Esophagus squamous epithelium (tissue), 5 donors: Measurements from ENCODE around the gene TTC28. TPM values are rescaled to one million over a fixed set of nuclear protein-coding genes. Genes with fewer than 3 reads are reported as not detected.
A peak's percentile ranks its signal among the peaks of the same experiment; 100 is the strongest.

Source experiments
- DNase-seq: peaks from one replicate; lab custom pipeline; 2025; lab: John Stamatoyannopoulos, UW
- H3K27ac ChIP-seq, 4 donors: fragments of 200-600 bp; sonication (generic); one replicate each; pipeline ENCODE4 v1.5.1; 2016 to 2019; ENCODE audit warnings: mild to moderate bottlenecking in 1 of 4
- H3K27me3 ChIP-seq, 4 donors: fragments of 200-600 bp; sonication (generic); 1 replicate in 3 of 4; 2 replicates in 1 of 4; pipeline versions ENCODE4 v1.5.1 to v1.6.0; 2017 to 2021; ENCODE audit warnings: antibody characterized with exemption in 1 of 4
- H3K36me3 ChIP-seq, 3 donors: fragments of 200-600 bp; sonication (generic); one replicate each; pipeline ENCODE4 v1.5.1; 2016 to 2019
- H3K4me1 ChIP-seq, 3 donors: fragments of 200-600 bp; sonication (generic); one replicate each; pipeline ENCODE4 v1.5.1; 2017 to 2019
- H3K4me3 ChIP-seq, 4 donors: fragments of 200-600 bp; sonication (generic); 1 replicate in 3 of 4; 2 replicates in 1 of 4; pipeline ENCODE4 v1.5.1; 2016 to 2019; ENCODE audit warnings: mild to moderate bottlenecking in 2 of 4, moderate library complexity in 1 of 4
- H3K9me3 ChIP-seq, 3 donors: fragments of 200-600 bp; sonication (generic); one replicate each; pipeline ENCODE4 v1.5.1; 2016 to 2019
- POLR2A ChIP-seq, 4 donors: fragments of 450-650 bp; IDR thresholded peaks; one replicate each; pipeline ENCODE4 v1.6.1; 2017; ENCODE audit warnings: antibody characterized with exemption in 4 of 4, mild to moderate bottlenecking in 4 of 4, moderate library complexity in 3 of 4
- WGBS, 2 donors: methylation state at CpG; one replicate each; pipeline ENCODE4 v1.1.5; 2018; 5-methylcytosine and 5-hydroxymethylcytosine counted together
- intact Hi-C: fragments of 100-400 bp; cut with DNase I; formaldehyde crosslinking; loops from one replicate; pipeline ENCODE4 v1.15.0; 2022
- total RNA-seq, 4 donors: library from RNA; depleted of rRNA; stranded (reverse); fragments of >200 nt; gene quantifications; one replicate each; pipeline ENCODE4 v1.1.0, GENCODE V29; 2016
- TF ChIP-seq, protein P1 (sequence below), 6 experiments: fragments of 450-650 bp in 4 of 6; fragments of 200-600 bp in 2 of 6; sonication (generic) in 2 of 6; IDR thresholded peaks; one replicate each; pipeline ENCODE4 v1.5.1; 2016 to 2019; ENCODE audit warnings: antibody characterized with exemption in 6 of 6, mild to moderate bottlenecking in 4 of 6, moderate library complexity in 4 of 6
- donor health status: DM: yes; HTN: yes; CAD: no.

Gene TTC28
- total RNA-seq, 4 donors from 2014 or later = 6.0 to 21.4 (median 7.7) TPM

GRCh38 chr22:28103596-28103995, 576.0 kb downstream of the TTC28 start:
- H3K4me3 ChIP-seq = no peak overlapping the region
- no peak for TF ChIP-seq POLR2A (IDR thresholded peaks at IDR 0.05)
- TF ChIP-seq, protein P1, sequence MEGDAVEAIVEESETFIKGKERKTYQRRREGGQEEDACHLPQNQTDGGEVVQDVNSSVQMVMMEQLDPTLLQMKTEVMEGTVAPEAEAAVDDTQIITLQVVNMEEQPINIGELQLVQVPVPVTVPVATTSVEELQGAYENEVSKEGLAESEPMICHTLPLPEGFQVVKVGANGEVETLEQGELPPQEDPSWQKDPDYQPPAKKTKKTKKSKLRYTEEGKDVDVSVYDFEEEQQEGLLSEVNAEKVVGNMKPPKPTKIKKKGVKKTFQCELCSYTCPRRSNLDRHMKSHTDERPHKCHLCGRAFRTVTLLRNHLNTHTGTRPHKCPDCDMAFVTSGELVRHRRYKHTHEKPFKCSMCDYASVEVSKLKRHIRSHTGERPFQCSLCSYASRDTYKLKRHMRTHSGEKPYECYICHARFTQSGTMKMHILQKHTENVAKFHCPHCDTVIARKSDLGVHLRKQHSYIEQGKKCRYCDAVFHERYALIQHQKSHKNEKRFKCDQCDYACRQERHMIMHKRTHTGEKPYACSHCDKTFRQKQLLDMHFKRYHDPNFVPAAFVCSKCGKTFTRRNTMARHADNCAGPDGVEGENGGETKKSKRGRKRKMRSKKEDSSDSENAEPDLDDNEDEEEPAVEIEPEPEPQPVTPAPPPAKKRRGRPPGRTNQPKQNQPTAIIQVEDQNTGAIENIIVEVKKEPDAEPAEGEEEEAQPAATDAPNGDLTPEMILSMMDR (IDR thresholded peaks at IDR 0.05) = no peak
- intact Hi-C loops = no loop called here
- peaks cover 0 to 44% (median 0%) of the 10 kb centered on the region in 3 donors for H3K36me3 ChIP-seq
- H3K9me3 ChIP-seq = no peaks in the 10 kb centered on the region
- no peak for DNase-seq
- WGBS, 2 donors = 58 to 79% methylated on average over 2 of the region's 2 CpGs
- peaks cover 4 to 37% (median 6%) of the 10 kb centered on the region in 3 donors for H3K4me1 ChIP-seq
- H3K27ac ChIP-seq = peak overlapping the region in 3 of 4 donors; percentile 8 to 47 (median 31)
- H3K27me3 ChIP-seq = no peaks in the 10 kb centered on the region

GRCh38 chr22:28102151-28102812, 577.4 kb downstream of the TTC28 start:
- 73 to 75% methylated on average over 5 of the region's 5 CpGs for WGBS, 2 donors
- DNase-seq = no peak
- Histone ChIP-seq H3K36me3 (peaks cover 0 to 47% (median 0%) of the 10 kb centered on the region in 3 donors), H3K4me3 (no peak overlapping the region), H3K27ac (no peak overlapping the region), H3K9me3 (no peaks in the 10 kb centered on the region), H3K4me1 (peaks cover 4 to 37% (median 6%) of the 10 kb centered on the region in 3 donors), H3K27me3 (no peaks in the 10 kb centered on the region)
- intact Hi-C loops = no loop called here
- TF ChIP-seq, protein P1 (IDR thresholded peaks at IDR 0.05) = no peak
- no peak for TF ChIP-seq POLR2A (IDR thresholded peaks at IDR 0.05)

GRCh38 chr22:28097627-28098026, 582.0 kb downstream of the TTC28 start:
- Histone ChIP-seq H3K36me3 (peaks cover 0 to 52% (median 0%) of the 10 kb centered on the region in 3 donors), H3K27me3 (no peaks in the 10 kb centered on the region), H3K4me3 (no peak overlapping the region), H3K9me3 (no peaks in the 10 kb centered on the region), H3K4me1 (no peaks in the 10 kb centered on the region), H3K27ac (no peak overlapping the region)
- TF ChIP-seq, protein P1 (IDR thresholded peaks at IDR 0.05) = no peak
- TF ChIP-seq POLR2A (IDR thresholded peaks at IDR 0.05) = no peak
- 78% methylated on average over 3 of the region's 3 CpGs for WGBS, 2 donors
- DNase-seq = no peak
- intact Hi-C loops = no loop called here

- intact Hi-C loops = no loop called here
- no peaks in the 10 kb centered on the region for H3K27me3 ChIP-seq
- H3K36me3 ChIP-seq = peaks cover 0 to 67% (median 0%) of the 10 kb centered on the region in 3 donors
- H3K27ac ChIP-seq = no peak overlapping the region
- no peak for DNase-seq
- H3K9me3 ChIP-seq = no peaks in the 10 kb centered on the region
- TF ChIP-seq, protein P1 (IDR thresholded peaks at IDR 0.05) = no peak
- TF ChIP-seq POLR2A (IDR thresholded peaks at IDR 0.05) = no peak
- no peak overlapping the region for H3K4me3 ChIP-seq
- 86 to 100% methylated on average over 1 to 5 of the region's 5 CpGs for WGBS, 2 donors
- no peaks in the 10 kb centered on the region for H3K4me1 ChIP-seq
Observed at GRCh38 chr22:28096161-28096560, 583.5 kb downstream of the TTC28 start.

- no peak overlapping the region for H3K4me3 ChIP-seq
- intact Hi-C loops = no loop called here
- TF ChIP-seq, protein P1 (IDR thresholded peaks at IDR 0.05) = no peak
- TF ChIP-seq POLR2A (IDR thresholded peaks at IDR 0.05) = no peak
- H3K27me3 ChIP-seq = no peaks in the 10 kb centered on the region
- H3K4me1 ChIP-seq = no peaks in the 10 kb centered on the region
- WGBS, 2 donors = 85 to 90% methylated on average over 5 of the region's 5 CpGs
- no peak overlapping the region for H3K27ac ChIP-seq
- DNase-seq = no peak
- H3K9me3 ChIP-seq = no peaks in the 10 kb centered on the region
- peaks cover 0 to 66% (median 0%) of the 10 kb centered on the region in 3 donors for H3K36me3 ChIP-seq
Observed at GRCh38 chr22:28095316-28096095, 584.1 kb downstream of the TTC28 start.
